ENCODE results near the gene ZMYND8.
"Not testable (repeated sequence)": the region's sequence is repeated elsewhere in the genome, so short reads cannot be mapped to it uniquely, and the experiment has no call there.

The ZMYND8 gene

GRCh38 chr20:47370850-47371782, 14.6 kb upstream of the ZMYND8 start:
- DNase-seq, result no peak

- no peak for DNase-seq
These were observed 13.7 kb upstream of the ZMYND8 start for GRCh38 chr20:47370214-47370613.

GRCh38 chr20:47368301-47368700, 11.8 kb upstream of the ZMYND8 start:
- DNase-seq, result no peak

GRCh38 chr20:47366301-47366700, 9.8 kb upstream of the ZMYND8 start:
- not testable (repeated sequence) for DNase-seq

GRCh38 chr20:47365023-47365764, 8.7 kb upstream of the ZMYND8 start:
- no peak for DNase-seq

- no peak for DNase-seq
These were observed 6.1 kb upstream of the ZMYND8 start for GRCh38 chr20:47362361-47363219.

GRCh38 chr20:47361057-47361915, 4.8 kb upstream of the ZMYND8 start:
- no peak for DNase-seq

GRCh38 chr20:47360297-47361056, 4.0 kb upstream of the ZMYND8 start:
- no peak for DNase-seq

- DNase-seq, result no peak
These were observed 3.2 kb upstream of the ZMYND8 start for GRCh38 chr20:47359530-47360296.

GRCh38 chr20:47358672-47359529, 2.4 kb upstream of the ZMYND8 start:
- peak; percentile 18 for DNase-seq

GRCh38 chr20:47358039-47358671, 1.7 kb upstream of the ZMYND8 start:
- DNase-seq, result no peak

- peak; percentile 64 for DNase-seq
These were observed 968 bp upstream of the ZMYND8 start for GRCh38 chr20:47357296-47358038.

GRCh38 chr20:47356220-47356525, 326 bp downstream of the ZMYND8 start:
- no peak for DNase-seq

GRCh38 chr20:47355489-47356219, 845 bp downstream of the ZMYND8 start:
- peak; percentile 16 for DNase-seq

GRCh38 chr20:47354714-47355488, 1.6 kb downstream of the ZMYND8 start:
- no peak for DNase-seq

- no peak for DNase-seq
These were observed 2.1 kb downstream of the ZMYND8 start for GRCh38 chr20:47354464-47354713.

Measured in activated naive CD4-positive, alpha-beta T cell treated with anti-CD3 and anti-CD28 coated beads, Interleukin-2, amount 50 U/mL, for 16 hours (primary cell).